HepG2 (cell line): Measurements from ENCODE around the gene MIER1. TPM values are rescaled to one million over a fixed set of nuclear protein-coding genes. Genes with fewer than 3 reads are reported as not detected.

Experiments used
- ATAC-seq: fragments of 200-7000 bp; cut with Tn5 transposase; 3 replicates; pipeline ENCODE4 v1.9.1; 2020; ENCODE audit warnings: mild to moderate bottlenecking, moderate library complexity
- BruUV-seq: library from RNA; stranded (reverse); fragments of 400-500 nt; replicated peaks from 2 replicates; lab custom pipeline; 2021; lab: Mats Ljungman, UMichigan
- CTCF ChIA-PET: fragments of 300-600 bp; formaldehyde crosslinking; extraction: SDS; loops from one replicate; lab custom pipeline; 2021; ENCODE audit warnings: low total read pairs, inconsistent platforms, low intra/inter-chr PET ratio; lab: Yijun Ruan, JAX
- POLR2A ChIA-PET: fragments of 350-600 bp; sonication (Branson Sonifier 250); formaldehyde crosslinking; loops from one replicate; lab custom pipeline; 2020; ENCODE audit warnings: antibody characterized with exemption, inconsistent platforms; lab: Yijun Ruan, JAX
- DNase-seq: peaks from one replicate; pipeline ENCODE4 v3.0.0-alpha.2; 2015; ENCODE audit warnings: low spot score
- FAIRE-seq: peaks from 3 replicates; lab custom pipeline; 2011; peaks lifted over from hg19 to GRCh38; lab: Jason Lieb, UNC
- H2AFZ ChIP-seq: one replicate; pipeline ENCODE4 v1.6.1; 2011; ENCODE audit warnings: low read length, inconsistent platforms
- H3K27ac ChIP-seq: fragments of 300-600 bp; 3 replicates; pipeline ENCODE4 v1.8.0; 2011; ENCODE audit warnings: mixed run types, mild to moderate bottlenecking, mixed read lengths, low read length, inconsistent platforms; ENCODE audit not compliant: insufficient read depth; ENCODE audit errors: extremely low read length
- H3K27me3 ChIP-seq, 2 experiments: fragments of 200-600 bp in 1 of 2; 2 replicates in 1 of 2; 3 replicates in 1 of 2; pipeline versions ENCODE4 v1.6.0 to v1.8.0; 2011; ENCODE audit warnings: low read length in 2 of 2, mild to moderate bottlenecking in 2 of 2, moderate library complexity in 2 of 2, inconsistent platforms in 1 of 2; ENCODE audit not compliant: insufficient read depth in 2 of 2, control insufficient read depth in 1 of 2
- H3K36me3 ChIP-seq, 2 experiments: fragments of 200-600 bp in 1 of 2; replicated peaks in 1 of 2; 2 replicates in 1 of 2; 3 replicates in 1 of 2; pipeline versions ENCODE4 v1.5.1 to v1.8.0; 2011; ENCODE audit warnings: low read length in 2 of 2, inconsistent platforms in 1 of 2; ENCODE audit not compliant: insufficient read depth in 2 of 2, control insufficient read depth in 1 of 2
- H3K4me1 ChIP-seq: 2 replicates; pipeline ENCODE4 v1.5.1; 2012; ENCODE audit warnings: low read length, inconsistent platforms; ENCODE audit not compliant: insufficient read depth
- H3K4me2 ChIP-seq: 2 replicates; pipeline ENCODE4 v1.6.0; 2011; ENCODE audit warnings: low read depth, low read length, inconsistent platforms
- H3K4me3 ChIP-seq, 3 experiments: fragments of 200-600 bp in 1 of 3; sonication (generic), shearing (Covaris generic) in 1 of 3; replicated peaks in 1 of 3; 2 replicates each; pipeline ENCODE4 v1.5.1; 2011 to 2016; ENCODE audit warnings: low read length in 3 of 3, inconsistent platforms in 2 of 3, low read depth in 2 of 3, mild to moderate bottlenecking in 2 of 3, control low read depth in 1 of 3, mixed read lengths in 1 of 3; ENCODE audit not compliant: insufficient read depth in 1 of 3
- H3K79me2 ChIP-seq: one replicate; pipeline ENCODE4 v1.6.1; 2011; ENCODE audit warnings: low read length, inconsistent platforms; ENCODE audit not compliant: insufficient read depth
- H3K9ac ChIP-seq: 2 replicates; pipeline ENCODE4 v1.6.0; 2011; ENCODE audit warnings: mild to moderate bottlenecking, low read depth, low read length, inconsistent platforms; ENCODE audit not compliant: insufficient read depth
- H3K9me3 ChIP-seq: 2 replicates; pipeline ENCODE4 v1.5.1; 2012; ENCODE audit warnings: mild to moderate bottlenecking, low read length
- H4K20me1 ChIP-seq: 2 replicates; pipeline ENCODE4 v1.6.0; 2011; ENCODE audit warnings: inconsistent platforms, mild to moderate bottlenecking, low read length, moderate library complexity; ENCODE audit not compliant: insufficient read depth
- ELK4 ChIP-seq: sonication (generic); formaldehyde crosslinking; IDR thresholded peaks from 2 replicates; pipeline ENCODE4 v1.9.0; 2021; ENCODE audit warnings: missing genetic modification reagents, borderline replicate concordance
- HINFP ChIP-seq: sonication (generic); formaldehyde crosslinking; IDR thresholded peaks from 2 replicates; pipeline ENCODE4 v1.4.0; 2020; ENCODE audit warnings: low read depth, mild to moderate bottlenecking, missing genetic modification reagents
- MAX ChIP-seq: IDR thresholded peaks from 2 replicates; pipeline ENCODE4 v1.6.1; 2012; ENCODE audit warnings: inconsistent platforms
- NR3C1 ChIP-seq: sonication (generic); formaldehyde crosslinking; IDR thresholded peaks from 2 replicates; pipeline ENCODE4 v1.4.0; 2020; ENCODE audit warnings: missing genetic modification reagents
- PRDM15 ChIP-seq: sonication (generic); formaldehyde crosslinking; IDR thresholded peaks from 2 replicates; pipeline ENCODE4 v1.4.0; 2020; ENCODE audit warnings: missing genetic modification reagents
- SAP130 ChIP-seq: IDR thresholded peaks from 2 replicates; pipeline ENCODE4 v1.6.1; 2016; ENCODE audit warnings: low read depth
- SCMH1 ChIP-seq: sonication (generic); formaldehyde crosslinking; IDR thresholded peaks from 2 replicates; pipeline ENCODE4 v1.9.0; 2021; ENCODE audit warnings: missing genetic modification reagents, mild to moderate bottlenecking, borderline replicate concordance
- ZNF773 ChIP-seq: sonication (generic); formaldehyde crosslinking; IDR thresholded peaks from 2 replicates; pipeline ENCODE4 v1.4.0; 2020; ENCODE audit warnings: missing genetic modification reagents, borderline replicate concordance
- ZNF800 ChIP-seq: sonication (generic); formaldehyde crosslinking; IDR thresholded peaks from 2 replicates; pipeline ENCODE4 v1.4.0; 2020; ENCODE audit warnings: missing genetic modification reagents
- ZNF891 ChIP-seq: sonication (generic); formaldehyde crosslinking; IDR thresholded peaks from 2 replicates; pipeline ENCODE4 v1.5.0; 2020; ENCODE audit warnings: mild to moderate bottlenecking, missing genetic modification reagents
- WGBS: methylation state at CpG from one replicate; pipeline ENCODE4 v1.1.6; 2017; ENCODE audit warnings: low lambda C conversion rate; 5-methylcytosine and 5-hydroxymethylcytosine counted together
- in situ Hi-C: cut with HindIII; loops from 2 replicates; pipeline ENCODE4 v1.10.0; 2017; ENCODE audit warnings: low pct_unique_long_range_greater_than_20kb; ENCODE audit not compliant: extremely low pct_ligation_motif_present
- intact Hi-C: fragments of 100-400 bp; cut with micrococcal nuclease; formaldehyde crosslinking; loops from one replicate; pipeline ENCODE4 v1.10.0; 2022; ENCODE audit not compliant: unreplicated experiment
- polyA plus RNA-seq, 8 experiments: library from polyadenylated mRNA; depleted of rRNA in 3 of 8; stranded (reverse) in 7 of 8; unstranded in 1 of 8; fragments of >200 nt; fragmentation: Illumina TruSeq in 4 of 8; extraction: Trizol in 4 of 8; gene quantifications; 2 replicates each; pipeline versions ENCODE4 v1.2.1 to v1.2.3, GENCODE V29; 2011 to 2016; ENCODE audit warnings: low read depth in 4 of 8, missing spikeins in 1 of 8, mixed read lengths in 1 of 8; ENCODE audit not compliant: insufficient read depth in 1 of 8
- total RNA-seq, 5 experiments: library from RNA; depleted of rRNA; stranded (reverse); fragments of >200 nt; fragmentation: Illumina TruSeq; extraction: Trizol; gene quantifications; 2 replicates each; pipeline ENCODE4 v1.2.3, GENCODE V29; 2016; ENCODE audit warnings: low read depth in 1 of 5

Gene MIER1
- total and polyA plus RNA-seq, 2 of the 13 experiments (the other 11 are each of a cell fraction or from before 2014, with no cell fraction given) = 7.0 to 30.4 TPM

GRCh38 chr1:66919063-66919462, 5.7 kb upstream of the MIER1 start:
- Histone ChIP-seq H2AFZ (no peak overlapping the region), H3K4me3 (no peak overlapping the region), H3K9me3 (no peaks in the 10 kb centered on the region), H3K4me2 (no peak overlapping the region), H3K9ac (no peak overlapping the region), H4K20me1 (no peaks in the 10 kb centered on the region), H3K27ac (no peak overlapping the region), H3K4me1 (peaks cover 27% of the 10 kb centered on the region), H3K36me3 (no peaks in the 10 kb centered on the region), H3K27me3 (no peaks in the 10 kb centered on the region; a peak in 1 of 5 replicates), H3K79me2 (peaks cover 12% of the 10 kb centered on the region)
- ATAC-seq = no peak
- ChIA-PET POLR2A (no interaction called here), CTCF (no interaction called here)
- no peak for FAIRE-seq
- no peak for DNase-seq
- 83% methylated on average over 1 of the region's 1 CpG for WGBS
- no peak for TF ChIP-seq MAX
- in situ Hi-C loops = no loop called here
- intact Hi-C loops = no loop called here
- BruUV-seq = no TSS peak

- Histone ChIP-seq H3K9ac (no peak overlapping the region), H3K79me2 (peaks cover 12% of the 10 kb centered on the region), H3K27me3 (no peaks in the 10 kb centered on the region; a peak in 1 of 5 replicates), H3K36me3 (no peaks in the 10 kb centered on the region), H4K20me1 (no peaks in the 10 kb centered on the region), H2AFZ (no peak overlapping the region), H3K4me2 (no peak overlapping the region), H3K27ac (no peak overlapping the region), H3K4me3 (no peak overlapping the region), H3K4me1 (peaks cover 21% of the 10 kb centered on the region), H3K9me3 (no peaks in the 10 kb centered on the region)
- FAIRE-seq (no peak), DNase-seq (no peak), ATAC-seq (no peak)
- BruUV-seq = no TSS peak
- 87% methylated on average over 3 of the region's 3 CpGs for WGBS
- in situ Hi-C loops = no loop called here
- intact Hi-C loops = no loop called here
- POLR2A ChIA-PET = no interaction called here
- CTCF ChIA-PET = no interaction called here
- TF ChIP-seq HINFP (CRISPR knock-in tag) = no peak
- TF ChIP-seq SAP130 (CRISPR knock-in tag) = no peak
- no peak for TF ChIP-seq ZNF773 (CRISPR knock-in tag)
- no peak for TF ChIP-seq PRDM15 (CRISPR knock-in tag)
- TF ChIP-seq SCMH1 (CRISPR knock-in tag) = no peak
- TF ChIP-seq ELK4 (CRISPR knock-in tag) = no peak
- no peak for TF ChIP-seq NR3C1
- no peak for TF ChIP-seq ZNF800 (CRISPR knock-in tag)
- TF ChIP-seq ZNF891 (CRISPR knock-in tag) = no peak
Observed at GRCh38 chr1:66919828-66920227, 5.0 kb upstream of the MIER1 start.
